ENCODE data around the gene ESRRG. TPM values are rescaled to one million over a fixed set of nuclear protein-coding genes. Genes with fewer than 3 reads are reported as not detected.

ESRRG gene
- total RNA-seq, 1 experiment from 2014 or later, result not detected

DNA sequence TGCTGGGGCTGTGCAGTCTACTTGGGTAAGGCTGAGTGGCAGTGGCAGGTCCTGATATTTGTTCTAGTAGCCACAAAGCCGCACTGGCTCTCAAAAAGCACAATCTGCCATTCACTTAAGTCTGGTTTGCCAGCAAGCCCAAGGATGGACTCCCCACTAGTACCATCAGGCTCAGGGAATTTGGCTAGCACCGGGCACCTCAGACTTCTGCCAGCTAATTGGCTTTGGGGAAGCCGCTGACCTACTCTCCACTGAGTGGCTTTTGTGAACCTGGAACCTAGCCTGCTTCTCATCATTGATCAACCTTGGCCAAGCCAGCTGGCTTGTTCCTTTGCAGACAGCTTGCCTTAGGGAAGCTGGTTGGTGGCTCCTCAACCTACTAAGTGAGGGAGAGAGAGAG lies 83.1 kb downstream of the ESRRG start:
- no peak for DNase-seq (ENCODE audit: low read depth in 1 of 2, low spot score in 2 of 2)

GRCh38 chr1:216632980-216633379 lies 90.2 kb downstream of the ESRRG start:
- Histone ChIP-seq H3K27me3 (replicated peaks) (no peaks in the 10 kb centered on the region; the same call in 1 of the 2 replicates), H3K27ac (no peak overlapping the region), H3K36me3 (no peaks in the 10 kb centered on the region), H3K4me3 (no peak overlapping the region), H3K4me1 (replicated peaks) (no peaks in the 10 kb centered on the region), H3K9me3 (replicated peaks) (no peaks in the 10 kb centered on the region)
- no peak for DNase-seq (ENCODE audit: low read depth in 1 of 2, low spot score in 2 of 2)

More for the DNA sequence above, 83.1 kb downstream of the ESRRG start:
- Histone ChIP-seq H3K27me3 (replicated peaks) (no peaks in the 10 kb centered on the region), H3K4me1 (replicated peaks) (no peaks in the 10 kb centered on the region), H3K36me3 (no peaks in the 10 kb centered on the region), H3K4me3 (no peak overlapping the region), H3K27ac (no peak overlapping the region), H3K9me3 (replicated peaks) (no peaks in the 10 kb centered on the region)

DNA sequence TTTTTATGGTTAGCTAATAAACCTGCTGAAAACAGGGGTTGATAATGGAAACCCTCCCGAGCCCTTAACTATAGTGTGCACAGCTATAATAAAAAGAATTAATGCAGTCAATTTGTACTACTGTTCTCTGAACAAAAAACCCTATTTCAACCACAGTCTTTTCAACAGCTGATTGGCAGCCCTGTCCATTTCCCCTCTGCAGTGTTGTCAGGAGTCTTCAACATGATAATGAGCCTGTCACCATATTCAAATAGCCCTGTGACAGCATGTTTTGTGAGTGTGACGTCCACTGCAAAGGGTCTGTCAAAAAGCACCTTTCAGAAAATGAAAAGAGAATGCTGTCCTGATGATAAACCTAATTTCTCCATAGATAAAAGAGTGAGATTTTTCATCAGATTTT lies 92.7 kb downstream of the ESRRG start:
- no peak overlapping the region for H3K27ac ChIP-seq
- H3K4me3 ChIP-seq, result no peak overlapping the region
- H3K27me3 ChIP-seq (replicated peaks), result no peaks in the 10 kb centered on the region; the same call in none of the 2 replicates
- no peaks in the 10 kb centered on the region for H3K36me3 ChIP-seq
- no peaks in the 10 kb centered on the region for H3K4me1 ChIP-seq (replicated peaks)
- H3K9me3 ChIP-seq (replicated peaks), result no peaks in the 10 kb centered on the region
- no peak for DNase-seq (ENCODE audit: low read depth in 1 of 2, low spot score in 2 of 2)

DNA sequence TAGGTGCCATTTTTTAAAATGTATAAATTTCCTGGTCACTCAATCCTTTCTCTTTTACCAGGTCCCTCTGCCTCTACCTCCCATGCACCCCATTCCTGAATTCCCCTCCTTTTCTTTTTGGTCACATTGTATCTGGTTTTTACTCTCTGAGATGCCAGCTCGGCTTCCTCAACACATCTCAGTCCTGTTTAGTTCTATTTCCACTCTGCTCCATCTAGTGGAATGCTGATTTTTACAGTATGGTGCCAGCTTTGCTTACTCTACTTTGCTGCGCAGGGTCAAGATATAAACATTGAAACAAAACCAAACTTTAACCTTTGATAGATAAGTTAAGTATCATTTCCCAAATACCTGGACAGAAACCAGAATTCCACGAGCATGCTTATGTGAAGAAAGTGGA lies 96.0 kb downstream of the ESRRG start:
- no peak overlapping the region for H3K27ac ChIP-seq
- H3K9me3 ChIP-seq (replicated peaks), result no peaks in the 10 kb centered on the region

GRCh38 chr1:216626394-216627067 lies 96.7 kb downstream of the ESRRG start:
- H3K4me1 ChIP-seq (replicated peaks), result no peaks in the 10 kb centered on the region
- H3K27me3 ChIP-seq (replicated peaks), result no peaks in the 10 kb centered on the region; the same call in none of the 2 replicates
- no peak for DNase-seq (ENCODE audit: low read depth in 1 of 2, low spot score in 2 of 2)
- H3K27ac ChIP-seq, result no peak overlapping the region
- H3K36me3 ChIP-seq, result no peaks in the 10 kb centered on the region
- no peaks in the 10 kb centered on the region for H3K9me3 ChIP-seq (replicated peaks)
- H3K4me3 ChIP-seq, result no peak overlapping the region

More for the DNA sequence above, 96.0 kb downstream of the ESRRG start:
- Histone ChIP-seq H3K27me3 (replicated peaks) (no peaks in the 10 kb centered on the region; the same call in none of the 2 replicates), H3K4me3 (no peak overlapping the region), H3K4me1 (replicated peaks) (no peaks in the 10 kb centered on the region), H3K36me3 (no peaks in the 10 kb centered on the region)
- no peak for DNase-seq (ENCODE audit: low read depth in 1 of 2, low spot score in 2 of 2)

- Histone ChIP-seq H3K4me3 (no peak overlapping the region), H3K9me3 (replicated peaks) (no peaks in the 10 kb centered on the region), H3K4me1 (replicated peaks) (no peaks in the 10 kb centered on the region), H3K27me3 (replicated peaks) (no peaks in the 10 kb centered on the region; the same call in 1 of the 2 replicates), H3K27ac (no peak overlapping the region), H3K36me3 (no peaks in the 10 kb centered on the region)
- no peak for DNase-seq (ENCODE audit: low read depth in 1 of 2, low spot score in 2 of 2)
Observed at GRCh38 chr1:216621536-216621935, 101.7 kb downstream of the ESRRG start.

DNA sequence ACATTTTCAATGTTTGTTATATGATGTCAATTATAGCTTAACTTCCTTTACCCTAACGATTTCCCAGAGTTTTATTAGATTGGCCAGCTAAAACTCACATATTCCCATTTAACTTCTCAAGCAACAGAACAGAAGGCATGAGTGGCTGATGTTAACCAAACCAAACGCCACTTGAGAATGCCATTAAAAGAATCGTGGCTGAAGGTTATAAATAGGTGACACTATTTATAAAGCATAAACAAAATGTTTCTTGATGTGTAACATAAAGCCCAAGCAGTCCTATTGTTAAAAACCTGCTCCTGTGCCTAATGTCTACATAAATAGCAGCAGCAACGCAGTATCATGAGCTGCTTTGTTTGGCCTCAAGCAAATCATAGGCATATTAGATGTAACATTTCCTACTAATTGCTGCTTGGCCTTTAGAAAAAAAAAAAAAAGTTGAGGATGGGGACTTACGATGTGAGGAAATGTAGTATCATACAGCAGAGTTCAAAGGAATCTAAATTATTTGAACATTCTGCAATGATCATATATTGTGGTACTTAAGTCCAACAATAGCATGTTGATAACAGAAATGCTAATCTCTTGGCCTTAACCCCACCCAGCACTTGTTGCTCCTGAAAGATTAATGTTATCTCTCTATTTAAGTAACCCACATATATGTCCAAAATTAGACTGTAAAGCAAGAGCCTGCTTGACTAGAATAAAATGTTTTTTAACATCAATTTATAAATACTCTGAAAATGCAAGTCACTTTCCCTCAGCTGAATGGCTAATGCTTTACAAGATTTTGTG lies 106.0 kb downstream of the ESRRG start:
- no peak overlapping the region for H3K27ac ChIP-seq
- no peaks in the 10 kb centered on the region for H3K36me3 ChIP-seq
- H3K4me3 ChIP-seq, result no peak overlapping the region
- no peaks in the 10 kb centered on the region for H3K9me3 ChIP-seq (replicated peaks)
- no peaks in the 10 kb centered on the region for H3K4me1 ChIP-seq (replicated peaks)
- no peaks in the 10 kb centered on the region for H3K27me3 ChIP-seq (replicated peaks)
- no peak for DNase-seq (ENCODE audit: low read depth in 1 of 2, low spot score in 2 of 2)

GRCh38 chr1:216616425-216616824 lies 106.8 kb downstream of the ESRRG start:
- H3K4me1 ChIP-seq (replicated peaks), result no peaks in the 10 kb centered on the region
- no peaks in the 10 kb centered on the region for H3K36me3 ChIP-seq
- DNase-seq (ENCODE audit: low read depth in 1 of 2, low spot score in 2 of 2), result no peak
- no peak overlapping the region for H3K4me3 ChIP-seq
- H3K27me3 ChIP-seq (replicated peaks), result no peaks in the 10 kb centered on the region
- no peaks in the 10 kb centered on the region for H3K9me3 ChIP-seq (replicated peaks)
- no peak overlapping the region for H3K27ac ChIP-seq

DNA sequence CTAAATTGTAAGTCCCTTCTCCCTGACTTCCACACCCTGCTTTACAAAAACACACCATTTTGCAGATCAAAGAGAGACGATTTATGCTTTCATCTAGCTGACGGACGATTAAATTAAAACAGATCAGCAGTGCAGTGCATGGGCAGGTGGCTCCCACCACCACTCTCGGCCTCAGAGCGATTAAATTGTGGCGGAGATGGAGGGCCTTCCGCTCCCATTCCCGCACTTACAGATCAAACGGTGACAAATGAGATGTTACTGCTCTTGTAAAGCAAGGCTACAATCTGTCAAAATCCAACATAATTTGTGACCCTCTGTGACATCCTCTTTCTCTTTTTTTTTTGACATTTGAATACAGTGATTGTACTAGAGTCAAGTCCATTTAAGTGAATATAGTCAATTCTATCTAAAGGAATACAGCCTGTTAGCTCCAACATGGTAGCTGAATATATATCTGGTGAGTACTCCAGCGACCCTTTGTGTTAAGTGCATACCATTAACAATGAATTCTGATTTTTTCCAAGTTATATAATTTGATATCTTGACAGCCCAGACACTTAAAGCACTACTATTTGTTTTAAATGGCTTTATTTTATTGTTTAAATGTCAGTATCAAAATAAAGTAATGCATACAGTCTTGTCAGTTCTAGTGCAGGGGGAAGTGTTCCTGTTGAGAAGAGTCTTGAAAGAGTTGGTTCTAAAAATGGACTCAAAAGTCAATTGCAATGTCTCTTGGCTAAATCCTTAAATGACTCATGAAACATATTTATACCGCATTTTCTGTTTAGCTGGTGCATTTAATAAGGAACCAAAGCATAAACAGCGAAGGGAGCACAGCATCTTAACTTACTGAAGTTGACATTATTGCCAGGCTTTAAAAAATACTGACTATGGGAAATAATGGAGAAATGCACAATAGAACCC lies 109.0 kb downstream of the ESRRG start:
- Histone ChIP-seq H3K4me1 (replicated peaks) (no peaks in the 10 kb centered on the region), H3K27ac (no peak overlapping the region), H3K9me3 (replicated peaks) (no peaks in the 10 kb centered on the region), H3K4me3 (no peak overlapping the region), H3K27me3 (replicated peaks) (no peaks in the 10 kb centered on the region), H3K36me3 (no peaks in the 10 kb centered on the region)
- DNase-seq (ENCODE audit: low read depth in 1 of 2, low spot score in 2 of 2), result no peak

- H3K4me3 ChIP-seq, result no peak overlapping the region
- no peaks in the 10 kb centered on the region for H3K9me3 ChIP-seq (replicated peaks)
- no peak for DNase-seq (ENCODE audit: low read depth in 1 of 2, low spot score in 2 of 2)
- no peaks in the 10 kb centered on the region for H3K4me1 ChIP-seq (replicated peaks)
- H3K27me3 ChIP-seq (replicated peaks), result no peaks in the 10 kb centered on the region; the same call in 1 of the 2 replicates
- H3K27ac ChIP-seq, result no peak overlapping the region
- no peaks in the 10 kb centered on the region for H3K36me3 ChIP-seq
Observed at GRCh38 chr1:216612291-216612690, 110.9 kb downstream of the ESRRG start.

GRCh38 chr1:216607067-216607697 lies 116.0 kb downstream of the ESRRG start:
- Histone ChIP-seq H3K9me3 (replicated peaks) (no peaks in the 10 kb centered on the region), H3K36me3 (no peaks in the 10 kb centered on the region), H3K4me1 (replicated peaks) (0 out of 2 replicates have a peak, but pooled peaks cover 3% of the 10 kb centered on the region), H3K27me3 (replicated peaks) (no peaks in the 10 kb centered on the region; the same call in 1 of the 2 replicates), H3K27ac (no peak overlapping the region), H3K4me3 (no peak overlapping the region)
- no peak for DNase-seq (ENCODE audit: low read depth in 1 of 2, low spot score in 2 of 2)

- no peak overlapping the region for H3K4me3 ChIP-seq
- H3K27me3 ChIP-seq (replicated peaks), result peaks cover 4% of the 10 kb centered on the region; the same call in 1 of the 2 replicates
- no peaks in the 10 kb centered on the region for H3K36me3 ChIP-seq
- no peak for DNase-seq (ENCODE audit: low read depth in 1 of 2, low spot score in 2 of 2)
- H3K9me3 ChIP-seq (replicated peaks), result no peaks in the 10 kb centered on the region
- H3K27ac ChIP-seq, result no peak overlapping the region
- H3K4me1 ChIP-seq (replicated peaks), result peaks cover 3% of the 10 kb centered on the region; the same call in 1 of the 2 replicates
Observed at GRCh38 chr1:216606047-216606637, 117.1 kb downstream of the ESRRG start.

DNA sequence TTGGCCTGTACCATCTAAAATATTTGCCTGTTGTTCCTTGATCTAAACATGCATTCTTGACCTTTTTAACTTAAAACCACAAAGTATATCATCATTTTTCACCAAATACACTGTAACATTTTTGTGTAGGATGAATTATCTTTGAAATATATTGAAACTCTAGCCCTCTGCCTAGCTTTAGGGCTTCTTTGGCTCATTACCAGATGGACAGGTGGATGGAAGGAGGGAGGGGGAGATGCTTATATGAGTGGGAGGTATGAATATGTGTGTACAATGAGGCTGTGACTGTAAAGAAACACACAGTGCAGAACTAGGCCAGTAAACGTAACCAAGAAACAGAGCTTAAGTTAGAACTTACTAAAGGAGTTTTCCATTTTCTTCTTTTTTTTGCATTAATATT lies 118.5 kb downstream of the ESRRG start:
- DNase-seq (ENCODE audit: low read depth in 1 of 2, low spot score in 2 of 2), result no peak

More for the DNA sequence above, 118.5 kb downstream of the ESRRG start:
- peaks cover 7% of the 10 kb centered on the region; the same call in 1 of the 2 replicates for H3K4me1 ChIP-seq (replicated peaks)
- H3K27ac ChIP-seq, result no peak overlapping the region
- H3K4me3 ChIP-seq, result no peak overlapping the region
- no peaks in the 10 kb centered on the region for H3K36me3 ChIP-seq
- H3K27me3 ChIP-seq (replicated peaks), result peaks cover 4% of the 10 kb centered on the region; the same call in 1 of the 2 replicates
- no peaks in the 10 kb centered on the region for H3K9me3 ChIP-seq (replicated peaks)

All from SJSA1 (cell line).